ENCODE measurements around the gene SLC25A5. TPM values are rescaled to one million over a fixed set of nuclear protein-coding genes. Genes with fewer than 3 reads are reported as not detected.

Gene SLC25A5
- total RNA-seq: 250 and 343 TPM in 2 replicates

GRCh38 chrX:119467842-119468550 is at the start of gene SLC25A5:
TSS of gene SLC25A5 (plus strand) at chrX:119468444. CDS start at chrX:119468516, 72 bp downstream.

Other genes with a start within 250 kb of the SLC25A5 start
- gene PGRMC1, start 232.2 kb upstream of the SLC25A5 start, total RNA-seq: 104 and 153 TPM in 2 replicates
- gene SLC25A43, start 69.1 kb upstream of the SLC25A5 start, total RNA-seq: 10.8 and 16.2 TPM in 2 replicates
- 45.5 and 55.3 TPM in 2 replicates for gene STEEP1, start 97.0 kb downstream of the SLC25A5 start, total RNA-seq
- gene UBE2A, start 106.1 kb downstream of the SLC25A5 start, total RNA-seq: 17.2 and 18.2 TPM in 2 replicates
- gene NKRF, start 138.0 kb downstream of the SLC25A5 start, total RNA-seq: 5.8 and 7.4 TPM in 2 replicates
- 24.9 and 27.6 TPM in 2 replicates for gene SEPTIN6, start 224.7 kb downstream of the SLC25A5 start, total RNA-seq